Femur (tissue), 1 donor: ENCODE data around the gene SSH2.
"Not testable (repeated sequence)": the region's sequence is repeated elsewhere in the genome, so short reads cannot be mapped to it uniquely, and the experiment has no call there.

ENCODE experiments used
- DNase-seq: peaks from one replicate; pipeline ENCODE4 v3.0.0-alpha.2; 2017

Gene SSH2

DNA sequence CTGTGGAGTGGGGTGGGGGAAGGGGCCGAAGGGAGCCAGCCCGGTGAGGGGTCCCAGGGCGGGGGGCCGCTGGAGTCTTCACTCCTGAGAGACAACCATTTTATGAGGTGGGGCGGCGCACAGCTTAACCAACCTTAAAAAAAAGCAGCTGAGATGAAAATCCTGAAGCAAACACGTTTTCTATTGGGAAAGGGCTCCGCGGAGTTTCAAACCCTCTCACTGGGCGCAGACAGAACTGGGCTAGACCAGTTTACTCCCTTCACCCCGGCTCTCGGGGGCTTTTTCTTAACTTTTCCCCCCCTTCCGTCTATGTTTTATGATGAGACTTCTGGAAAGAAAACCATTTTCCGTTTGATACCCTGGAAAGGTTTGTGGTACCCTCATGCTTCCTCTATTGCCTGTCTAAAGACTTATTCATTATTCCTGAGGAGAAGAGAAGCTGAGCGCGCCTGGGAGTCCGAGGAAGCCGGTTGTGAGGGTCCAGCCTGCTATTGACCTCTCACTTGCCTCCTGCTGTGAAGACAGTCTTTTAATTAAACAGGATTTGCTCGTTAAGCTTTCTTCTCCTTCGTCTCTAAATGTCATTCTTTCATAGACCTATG is 482 bp upstream of the SSH2 start:
- DNase-seq = peak; percentile 36

GRCh38 chr17:29929006-29929532 is 959 bp downstream of the SSH2 start:
- DNase-seq = peak; percentile 20

DNA sequence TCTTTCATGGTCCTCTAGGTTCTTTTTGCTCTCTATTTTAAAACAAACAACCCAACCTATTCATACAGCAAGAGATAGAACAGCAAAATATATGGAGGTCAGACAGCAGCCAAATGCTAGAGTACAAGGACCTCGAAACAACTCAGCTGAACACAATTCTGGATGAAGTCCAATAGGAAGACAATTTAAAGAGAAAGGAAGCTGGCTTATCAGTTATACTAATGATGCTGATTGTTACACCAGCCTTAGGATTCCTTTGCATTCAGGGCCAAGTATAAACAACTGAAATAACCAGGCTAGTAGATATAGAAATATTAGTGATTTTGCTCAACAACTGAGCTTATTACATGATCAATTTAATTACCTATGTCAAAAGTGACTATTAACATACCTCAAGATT is 2.5 kb downstream of the SSH2 start:
- no peak for DNase-seq

DNA sequence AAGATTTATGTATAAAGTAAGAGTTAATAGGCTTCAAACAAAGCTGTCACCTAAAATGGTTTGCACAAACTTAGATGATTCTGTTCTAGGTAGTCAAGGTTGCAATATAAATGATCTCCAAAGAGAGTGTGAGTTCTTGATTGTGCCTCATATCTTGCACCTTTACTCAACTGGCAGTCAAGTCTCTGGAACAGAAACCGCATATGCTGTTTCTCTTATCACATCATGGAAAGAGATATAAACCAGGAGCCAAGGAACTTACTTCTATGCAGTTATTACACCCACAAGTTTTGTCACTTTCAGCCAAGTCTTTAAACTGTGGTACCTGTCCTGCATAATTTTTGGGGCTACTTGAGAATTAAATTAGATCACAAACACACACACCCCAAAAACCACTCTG is 5.2 kb downstream of the SSH2 start:
- no peak for DNase-seq

GRCh38 chr17:29918922-29919856 is 10.8 kb downstream of the SSH2 start:
- DNase-seq = no peak

DNA sequence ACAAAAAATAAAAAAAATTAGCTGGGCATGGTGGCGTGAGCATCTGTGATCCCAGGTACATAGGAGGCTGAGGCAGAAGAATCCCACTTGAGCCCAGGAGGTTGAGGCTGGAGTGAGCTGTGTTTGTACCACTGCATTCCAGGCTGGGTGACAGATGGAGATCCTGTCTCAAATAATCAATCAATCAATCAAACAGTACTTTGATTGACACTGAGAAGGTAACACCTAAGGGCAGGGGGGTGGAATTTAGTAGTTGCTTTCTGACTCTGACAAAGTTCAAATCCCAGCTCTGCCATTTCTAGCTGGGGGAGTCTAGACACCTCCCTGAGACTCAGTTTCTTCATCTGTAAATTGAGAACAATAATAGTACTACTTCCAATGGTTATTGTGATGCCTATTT is 12.0 kb downstream of the SSH2 start:
- no peak for DNase-seq

DNA sequence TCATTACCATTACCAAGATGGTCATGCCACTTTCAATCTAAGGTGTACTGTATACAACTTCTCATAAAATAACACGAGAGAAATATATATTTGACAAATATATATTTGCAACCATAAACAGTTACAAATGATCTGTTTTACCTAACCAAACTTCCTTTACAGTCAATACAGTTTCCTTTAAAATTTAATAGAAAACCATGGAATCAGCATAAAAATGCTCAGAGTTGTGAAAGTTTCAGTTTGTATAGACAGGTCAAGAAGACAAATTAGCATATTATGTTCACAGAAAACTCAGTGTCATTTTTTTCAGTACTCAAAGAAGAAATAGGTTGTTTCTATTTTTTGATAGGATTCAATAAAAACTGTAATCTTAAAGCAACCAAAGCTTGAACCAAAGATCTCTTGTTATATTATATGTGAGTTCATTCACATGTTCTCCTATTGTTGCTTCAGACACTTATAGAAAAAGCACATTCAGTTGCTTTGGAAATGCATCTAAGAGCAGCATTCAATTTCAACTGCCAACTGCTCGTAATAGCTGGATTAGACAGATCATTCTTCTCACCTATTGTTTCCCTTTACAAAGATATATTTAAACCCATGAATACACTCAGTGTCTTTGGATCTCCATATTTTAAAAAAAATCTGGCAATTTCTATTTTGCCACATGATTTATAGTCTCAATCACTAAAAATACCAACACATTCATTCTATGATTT is 15.1 kb downstream of the SSH2 start:
- DNase-seq = no peak

GRCh38 chr17:29911641-29912177 is 18.3 kb downstream of the SSH2 start:
- no peak for DNase-seq

DNA sequence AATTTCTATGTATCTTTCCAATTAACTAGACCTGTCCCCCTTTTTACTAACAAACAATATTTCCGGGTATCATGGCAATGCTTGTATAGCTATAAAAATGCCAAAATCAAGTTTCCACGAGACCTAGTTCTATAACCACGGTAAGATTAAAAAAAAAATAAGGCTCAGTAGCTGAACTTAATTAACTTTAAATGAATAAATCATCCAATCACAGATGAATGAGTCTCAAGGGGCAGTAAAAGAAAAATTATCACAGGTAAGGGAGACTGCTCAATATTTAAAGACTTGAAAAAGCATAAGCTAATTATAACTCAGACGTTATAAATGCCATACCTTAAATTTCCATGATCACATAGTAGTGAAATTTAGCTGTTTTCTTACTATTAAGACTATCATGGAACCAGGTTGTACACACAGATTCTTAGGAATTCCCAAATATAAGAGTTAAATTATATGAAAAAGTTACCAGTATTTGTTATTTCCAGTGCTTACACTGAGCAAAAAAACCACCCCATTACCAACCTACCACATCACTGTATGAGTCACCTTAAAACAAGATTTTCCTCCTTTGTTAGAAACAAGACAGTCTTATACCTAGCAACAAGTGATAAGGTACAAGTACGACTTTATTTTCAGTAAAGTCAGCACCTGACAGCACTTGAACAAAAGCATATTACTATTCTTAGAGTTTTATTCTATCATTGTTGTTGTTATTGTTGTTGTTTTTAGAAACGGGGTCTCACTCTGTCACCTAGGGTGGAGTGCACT is 20.6 kb downstream of the SSH2 start:
- DNase-seq = no peak

DNA sequence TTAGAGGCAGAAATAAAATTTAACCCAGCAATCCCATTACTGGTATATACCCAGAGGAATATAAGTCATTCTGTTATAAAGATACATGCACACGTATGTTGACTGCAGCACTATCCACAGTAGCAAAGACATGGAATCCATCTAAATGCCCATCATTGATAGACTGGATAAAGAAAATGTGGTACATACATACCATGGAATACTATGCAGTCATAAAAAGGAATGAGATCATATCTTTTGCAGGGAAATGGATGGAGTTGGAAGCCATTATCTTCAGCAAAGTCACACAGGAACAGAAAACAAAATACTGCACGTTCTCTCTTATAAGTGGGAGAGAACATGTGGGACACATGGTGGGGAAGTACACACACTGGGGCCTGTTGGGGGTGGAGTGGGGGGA is 23.1 kb downstream of the SSH2 start:
- DNase-seq = no peak

DNA sequence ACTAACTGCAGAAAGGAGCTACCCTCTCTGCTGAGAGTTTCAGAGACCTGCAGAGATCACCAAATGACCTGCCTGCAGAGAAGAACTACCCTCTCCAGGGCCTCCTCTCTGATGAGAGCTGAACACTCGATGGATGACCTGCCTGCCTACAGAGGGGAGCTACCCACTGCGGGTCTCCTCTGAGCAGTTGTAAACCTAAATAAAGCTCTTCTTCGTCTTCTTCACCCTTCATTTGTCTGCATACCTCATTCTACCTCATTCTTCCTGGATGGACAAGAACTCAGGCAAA is 24.2 kb downstream of the SSH2 start:
- DNase-seq = no peak

GRCh38 chr17:29905086-29905878 is 24.7 kb downstream of the SSH2 start:
- DNase-seq = no peak

DNA sequence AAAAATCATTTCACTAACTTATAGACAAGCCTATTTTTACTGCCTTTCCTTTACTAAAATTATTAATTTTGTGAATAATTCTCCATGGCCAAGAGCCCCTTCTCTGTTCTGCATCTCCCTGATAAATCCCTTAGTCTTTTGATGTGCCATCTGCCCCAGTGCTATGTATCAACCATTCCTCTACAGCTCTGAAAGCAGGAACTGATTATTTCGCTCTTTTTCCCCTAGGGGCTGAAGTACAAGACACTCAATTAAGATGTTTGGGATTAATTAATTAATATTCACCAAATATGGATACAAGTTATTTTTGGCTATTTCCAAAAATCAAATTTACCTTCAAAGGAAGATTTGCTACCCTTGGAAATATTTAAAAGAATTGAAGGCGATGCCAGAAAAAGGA is 26.6 kb downstream of the SSH2 start:
- no peak for DNase-seq

DNA sequence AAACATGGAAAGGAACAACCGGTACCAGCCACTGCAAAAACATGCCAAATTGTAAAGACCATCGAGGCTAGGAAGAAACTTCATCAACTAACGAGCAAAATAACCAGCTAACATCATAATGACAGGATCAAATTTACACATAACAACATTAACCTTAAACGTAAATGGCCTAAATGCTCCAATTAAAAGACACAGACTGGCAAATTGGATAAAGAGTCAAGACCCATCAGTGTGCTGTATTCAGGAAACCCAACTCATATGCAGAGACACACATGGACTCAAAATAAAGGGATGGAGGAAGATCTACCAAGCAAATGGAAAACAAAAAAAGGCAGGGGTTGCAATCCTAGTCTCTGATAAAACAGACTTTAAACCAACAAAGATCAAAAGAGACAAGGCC is 32.9 kb downstream of the SSH2 start:
- DNase-seq = not testable (repeated sequence)

DNA sequence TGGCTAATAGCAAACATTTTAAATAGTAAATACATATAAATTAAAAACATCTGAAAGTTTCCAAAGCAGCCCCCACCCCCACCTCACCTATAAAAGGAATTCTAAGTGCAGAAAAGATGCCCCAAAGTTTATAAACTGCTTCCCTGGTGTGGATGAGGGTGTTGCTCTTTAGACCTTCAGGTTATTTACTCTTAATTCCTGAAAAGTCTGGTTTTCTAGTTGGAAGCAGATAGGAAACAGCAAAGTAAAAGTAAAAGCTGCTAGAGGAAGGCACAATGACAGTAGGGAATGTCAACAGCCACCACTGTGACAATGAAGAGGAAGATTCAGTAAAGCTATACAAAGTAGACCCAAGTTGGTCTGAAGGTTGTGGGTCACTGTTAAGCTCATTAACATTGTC is 37.8 kb downstream of the SSH2 start:
- no peak for DNase-seq

DNA sequence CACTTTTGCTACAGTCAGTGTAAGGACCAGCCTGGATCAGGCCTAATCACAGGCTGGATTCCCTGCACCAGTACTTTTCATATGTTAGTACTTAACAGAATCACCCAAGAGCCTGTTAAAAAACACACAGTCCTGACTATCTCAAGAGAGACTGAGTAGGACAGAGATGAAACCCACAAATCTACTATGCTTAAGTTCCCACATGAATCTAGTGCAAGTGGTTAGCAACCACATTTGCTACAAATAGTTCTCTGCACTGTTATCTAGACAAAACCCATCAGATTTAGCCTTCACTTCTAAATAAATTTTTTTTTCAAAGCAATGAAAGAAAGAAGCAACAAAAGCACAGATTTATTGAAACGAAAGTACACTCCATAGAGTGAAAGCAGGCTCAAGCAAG is 38.9 kb downstream of the SSH2 start:
- no peak for DNase-seq

DNA sequence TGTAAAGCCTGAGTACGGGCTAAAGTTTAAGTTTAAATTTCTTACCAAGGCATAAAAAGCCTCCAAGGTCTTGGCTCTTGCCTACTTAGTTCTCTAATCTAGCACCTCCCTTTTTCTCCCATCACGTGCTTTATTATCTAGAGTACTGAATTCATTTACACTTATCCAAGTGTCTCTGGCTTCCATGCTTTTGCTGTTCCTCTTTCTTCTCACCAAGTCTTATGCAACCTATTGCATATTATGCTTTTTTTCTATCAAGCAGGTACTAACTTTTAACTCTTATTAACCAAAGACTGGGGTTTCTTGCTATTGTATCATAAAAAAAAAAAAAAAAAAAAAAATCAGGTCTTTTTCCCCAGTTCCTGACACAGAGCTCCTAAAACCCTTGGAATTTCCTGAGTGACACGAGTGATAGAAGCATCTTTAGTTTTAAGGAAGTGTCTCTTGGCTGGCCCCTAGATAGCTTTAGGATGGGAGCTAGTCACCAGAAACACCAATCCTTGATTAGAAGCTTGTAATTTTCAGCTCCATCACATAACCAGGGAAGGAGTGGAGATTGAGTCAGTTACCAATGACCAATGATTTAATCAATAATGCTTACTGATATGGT is 44.9 kb downstream of the SSH2 start:
- no peak for DNase-seq

- DNase-seq = no peak
Measured at GRCh38 chr17:29883497-29883896, 46.5 kb downstream of the SSH2 start.

DNA sequence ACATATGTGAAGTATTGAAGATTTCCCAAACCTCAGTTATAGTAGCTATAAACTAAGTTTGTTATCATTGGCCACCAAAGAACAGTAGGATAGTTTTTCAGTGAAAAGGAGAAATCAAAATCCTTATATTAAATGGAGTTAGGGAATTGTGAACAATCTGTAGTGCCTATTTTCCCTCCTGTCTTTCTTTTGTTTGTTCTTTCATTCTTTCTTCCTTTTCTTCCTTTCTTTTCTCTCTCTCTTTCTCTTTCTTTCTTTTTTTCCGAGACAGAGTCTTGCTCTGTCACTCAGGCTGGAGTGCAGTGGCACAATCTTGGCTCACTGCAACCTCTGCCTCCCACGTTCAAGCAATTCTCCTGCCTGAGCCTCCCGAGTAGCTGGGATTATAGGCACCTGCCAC is 48.8 kb downstream of the SSH2 start:
- no peak for DNase-seq

- no peak for DNase-seq
Measured at GRCh38 chr17:29880031-29880430, 50.0 kb downstream of the SSH2 start.

DNA sequence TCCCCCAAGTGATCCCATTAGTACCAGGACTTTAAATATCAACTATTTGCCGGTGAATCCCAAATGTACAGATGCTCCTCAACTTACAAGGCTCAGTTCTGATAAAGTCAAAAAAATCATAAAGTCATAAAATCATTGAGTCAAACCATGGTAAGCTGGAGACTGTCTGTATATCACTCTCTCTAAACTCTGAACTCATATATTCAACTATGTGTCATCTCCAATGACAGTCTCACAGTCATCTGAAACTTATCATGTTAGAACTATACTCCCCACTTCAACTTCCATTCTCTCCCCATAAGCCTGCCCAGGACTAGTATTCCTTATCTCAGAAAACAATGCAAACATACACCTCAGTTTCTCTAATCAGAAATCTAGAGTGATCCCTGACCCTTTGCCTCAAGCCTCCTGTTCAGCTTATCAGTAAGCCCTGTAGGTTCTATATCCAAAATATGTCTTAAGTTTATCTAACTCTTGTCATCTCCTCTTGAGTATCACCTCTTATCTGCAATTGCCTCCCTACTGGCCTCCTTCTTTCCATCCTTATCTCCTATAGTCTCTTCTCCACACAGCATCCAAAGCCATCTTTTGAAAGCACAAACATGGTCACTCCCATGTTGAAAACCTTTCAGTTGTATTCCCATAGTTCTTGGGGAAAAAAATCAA is 55.0 kb downstream of the SSH2 start:
- DNase-seq = no peak
